H54 (cell line): ENCODE data around the gene ZNF319.

Source experiments
- DNase-seq: peaks from one replicate; pipeline ENCODE4 v3.0.0; 2011; ENCODE audit warnings: low spot score, mixed read lengths; ENCODE audit not compliant: insufficient read length
- FAIRE-seq: peaks from 3 replicates; lab custom pipeline; 2011; peaks lifted over from hg19 to GRCh38; lab: Jason Lieb, UNC
- POLR2A ChIP-seq: IDR thresholded peaks from 2 replicates; pipeline ENCODE4 v1.6.1; 2011; ENCODE audit warnings: low read depth, mild to moderate bottlenecking, low read length

The ZNF319 gene

GRCh38 chr16:58042001-58042885 lies 41.8 kb upstream of the ZNF319 start:
- DNase-seq = no peak
- FAIRE-seq = no peak
- no peak for TF ChIP-seq POLR2A

- TF ChIP-seq POLR2A = no peak
- no peak for FAIRE-seq
These were observed 41.1 kb upstream of the ZNF319 start for GRCh38 chr16:58041628-58041955.

GRCh38 chr16:58040945-58041627 lies 40.6 kb upstream of the ZNF319 start:
- DNase-seq = no peak
- TF ChIP-seq POLR2A = no peak
- FAIRE-seq = no peak

More at GRCh38 chr16:58041628-58041955, 41.1 kb upstream of the ZNF319 start:
- DNase-seq = no peak

- DNase-seq (no peak), FAIRE-seq (no peak)
- no peak for TF ChIP-seq POLR2A
These were observed 40.0 kb upstream of the ZNF319 start for GRCh38 chr16:58040496-58040846.

- TF ChIP-seq POLR2A = no peak
- DNase-seq (no peak), FAIRE-seq (no peak)
These were observed 39.5 kb upstream of the ZNF319 start for GRCh38 chr16:58039829-58040495.

GRCh38 chr16:58038219-58038641 lies 37.8 kb upstream of the ZNF319 start:
- FAIRE-seq = no peak
- DNase-seq = no peak
- TF ChIP-seq POLR2A = no peak

GRCh38 chr16:58037365-58038057 lies 37.0 kb upstream of the ZNF319 start:
- no peak for DNase-seq
- TF ChIP-seq POLR2A = no peak
- FAIRE-seq = no peak

DNA sequence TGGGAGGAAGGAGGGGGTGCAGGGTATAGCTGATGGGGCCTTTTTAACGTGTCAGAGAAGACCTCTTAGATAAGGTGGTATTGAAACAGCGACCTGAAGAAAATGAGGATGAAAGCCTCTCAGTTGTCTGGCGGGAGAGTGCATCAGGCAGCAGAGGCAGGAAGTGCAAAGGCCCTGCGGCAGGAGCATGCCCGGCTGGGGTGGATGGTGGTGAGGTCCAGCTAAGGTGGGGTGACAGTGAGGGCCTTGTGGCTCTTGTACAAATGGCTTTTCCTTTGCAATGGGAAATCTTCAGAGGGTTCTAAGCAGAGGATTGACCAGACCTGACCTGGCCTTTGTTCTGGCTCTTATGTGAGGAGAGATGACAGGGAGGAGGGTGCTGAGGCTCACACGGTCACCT lies 36.5 kb upstream of the ZNF319 start:
- no peak for DNase-seq
- FAIRE-seq = no peak
- no peak for TF ChIP-seq POLR2A

- TF ChIP-seq POLR2A = no peak
- DNase-seq (no peak), FAIRE-seq (no peak)
These were observed 35.1 kb upstream of the ZNF319 start for GRCh38 chr16:58035356-58036170.

GRCh38 chr16:58034774-58035173 lies 34.3 kb upstream of the ZNF319 start:
- no peak for TF ChIP-seq POLR2A
- FAIRE-seq (no peak), DNase-seq (no peak)

DNA sequence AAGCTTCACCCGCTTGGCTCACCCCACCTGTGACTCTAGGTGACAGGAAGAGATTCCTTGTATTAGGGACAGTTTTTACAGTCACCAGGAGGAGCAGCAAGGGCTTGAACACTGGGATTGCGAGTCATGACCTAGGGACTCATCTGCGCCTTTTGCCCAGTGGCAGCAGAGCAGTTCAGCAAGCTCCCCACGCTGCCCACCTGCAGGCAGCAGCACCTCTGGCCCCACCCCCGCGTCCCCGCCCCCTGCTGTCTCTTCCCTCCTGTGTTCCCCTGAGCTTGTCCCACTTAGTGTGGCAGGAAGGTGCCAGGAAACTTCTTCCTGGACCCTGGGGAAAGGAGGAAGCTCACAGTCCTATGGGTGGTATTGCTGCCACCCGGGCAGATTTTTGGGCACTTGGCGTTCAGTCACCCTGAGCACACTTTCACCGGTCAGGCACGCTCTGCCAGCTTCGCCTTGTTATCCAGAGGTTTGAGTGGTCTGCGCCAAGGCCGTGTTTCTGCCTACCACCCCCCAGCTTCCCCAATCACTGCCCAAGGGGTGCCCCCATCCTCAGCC lies 33.7 kb upstream of the ZNF319 start:
- FAIRE-seq = no peak

DNA sequence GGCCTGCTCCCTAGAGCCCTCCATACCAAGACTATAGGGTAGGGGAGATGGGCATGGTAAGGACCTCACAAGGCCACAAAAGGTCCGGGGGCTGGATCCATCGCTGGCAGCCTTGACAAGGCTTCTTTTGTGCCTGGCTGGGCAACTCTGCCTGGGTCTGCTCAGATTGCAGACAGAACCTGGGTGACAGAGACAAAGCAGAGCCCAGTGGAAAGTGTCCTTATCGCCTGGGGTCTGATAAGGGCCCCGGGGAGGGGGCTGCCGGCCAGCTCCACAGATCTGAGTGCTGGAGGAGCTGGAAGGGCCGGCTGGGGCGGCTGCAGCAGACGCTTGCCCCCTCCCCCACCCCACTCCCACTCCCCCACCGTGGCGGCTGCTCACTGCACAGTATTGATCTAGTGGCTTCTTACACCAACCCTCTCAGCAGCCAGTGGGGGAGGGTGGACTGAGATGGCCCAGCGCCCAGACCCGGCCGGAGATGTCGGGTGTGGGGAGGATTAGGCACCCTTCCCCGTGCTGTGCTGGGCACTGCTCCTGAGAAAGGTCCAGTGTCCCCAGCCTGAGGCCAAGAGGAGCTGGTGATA lies 32.3 kb upstream of the ZNF319 start:
- DNase-seq (no peak), FAIRE-seq (no peak)
- no peak for TF ChIP-seq POLR2A

More for the DNA sequence above, 33.7 kb upstream of the ZNF319 start:
- no peak for TF ChIP-seq POLR2A
- no peak for DNase-seq
